ENCODE measurements around the gene CHI3L1. TPM values are rescaled to one million over a fixed set of nuclear protein-coding genes. Genes with fewer than 3 reads are reported as not detected.

CHI3L1 gene
- total RNA-seq, 1 experiment from 2014 or later: not detected

DNA sequence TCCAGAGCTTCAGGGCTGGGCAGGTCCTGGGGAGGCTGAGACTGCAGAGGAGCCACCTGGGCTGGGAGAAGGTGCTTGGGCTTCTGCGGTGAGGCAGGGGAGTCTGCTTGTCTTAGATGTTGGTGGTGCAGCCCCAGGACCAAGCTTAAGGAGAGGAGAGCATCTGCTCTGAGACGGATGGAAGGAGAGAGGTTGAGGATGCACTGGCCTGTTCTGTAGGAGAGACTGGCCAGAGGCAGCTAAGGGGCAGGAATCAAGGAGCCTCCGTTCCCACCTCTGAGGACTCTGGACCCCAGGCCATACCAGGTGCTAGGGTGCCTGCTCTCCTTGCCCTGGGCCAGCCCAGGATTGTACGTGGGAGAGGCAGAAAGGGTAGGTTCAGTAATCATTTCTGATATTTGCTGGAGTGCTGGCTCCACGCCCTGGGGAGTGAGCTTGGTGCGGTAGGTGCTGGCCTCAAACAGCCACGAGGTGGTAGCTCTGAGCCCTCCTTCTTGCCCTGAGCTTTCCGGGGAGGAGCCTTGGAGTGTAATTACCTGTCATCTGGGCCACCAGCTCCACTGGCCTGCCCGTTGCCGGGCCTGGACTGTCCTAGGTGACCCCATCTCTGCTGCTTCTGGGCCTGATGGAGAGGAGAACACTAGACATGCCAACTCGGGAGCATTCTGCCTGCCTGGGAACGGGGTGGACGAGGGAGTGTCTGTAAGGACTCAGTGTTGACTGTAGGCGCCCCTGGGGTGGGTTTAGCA lies 20.1 kb downstream of the CHI3L1 start:
- intact Hi-C loops (cut with micrococcal nuclease): loop anchor here (1.0 kb wide), 1 partner anchor 50 kb away; no protein-coding TSS in a partner anchor

More for the DNA sequence above, 20.1 kb downstream of the CHI3L1 start:
- ChIA-PET RAD21 (ENCODE audit: low non-redundant PET in 1 of 2, low total read pairs in 2 of 2, uncharacterized antibody in 2 of 2, unreplicated experiment in 2 of 2) (interaction anchor here (1.0 to 1.5 kb wide), 6 partner anchors 39 to 127 kb away, joined by 3 to 13 read pairs (median 4); partner anchors contain the start of gene ADORA1 (in 1 of the 2)), POLR2A (no interaction called here), CTCF (interaction anchor here (0.9 to 1.4 kb wide), 8 partner anchors 10 to 127 kb away, joined by 3 to 12 read pairs (median 4); partner anchors contain the start of gene MYBPH)
- Histone ChIP-seq H3K27ac (ENCODE audit: low read depth, low read length) (no peak overlapping the region), H3K79me2 (ENCODE audit: insufficient read depth, low read length) (no peaks in the 10 kb centered on the region), H3K9me2 (ENCODE audit: insufficient read depth) (no peaks in the 10 kb centered on the region), H3K9me3 (ENCODE audit: control insufficient read depth in 1 of 2, insufficient read depth in 1 of 2, low read depth in 1 of 2, low read length in 2 of 2) (no peaks in the 10 kb centered on the region), H3K27me3 (ENCODE audit: insufficient read depth, low read length) (no peaks in the 10 kb centered on the region), H3K4me1 (ENCODE audit: control insufficient read depth in 1 of 2, insufficient read depth in 2 of 2, low read length in 2 of 2) (peaks cover 2 to 26% of the 10 kb centered on the region in 2 experiments; a peak in 3 of 4 replicates), H3K4me2 (ENCODE audit: low read length) (peak overlapping the region; percentile 17; the same call in 1 of the 2 replicates), H3K4me3 (replicated peaks in 1 of 2; ENCODE audit: low read depth in 1 of 2, low read length in 2 of 2) (no peak overlapping the region), H2AFZ (ENCODE audit: low read depth, low read length, poor library complexity, severe bottlenecking) (no peak overlapping the region), H3K9ac (ENCODE audit: low read length) (no peak overlapping the region), H4K20me1 (ENCODE audit: insufficient read depth) (no peaks in the 10 kb centered on the region), H3K36me3 (ENCODE audit: control insufficient read depth in 1 of 2, insufficient read depth in 2 of 2, low read length in 2 of 2) (no peaks in the 10 kb centered on the region)
- peak; percentile 97 for ATAC-seq
- BruUV-seq (replicated peaks): no TSS peak
- DNase-seq (ENCODE audit: low read depth, low spot score): no peak
- TF ChIP-seq RAD21 (IDR thresholded peaks at IDR 0.05; ENCODE audit: low read depth) (peak; percentile 62), POLR2AphosphoS5 (IDR thresholded peaks at IDR 0.05; ENCODE audit: low read depth, low read length) (no peak)
- TF ChIP-seq, protein P1, sequence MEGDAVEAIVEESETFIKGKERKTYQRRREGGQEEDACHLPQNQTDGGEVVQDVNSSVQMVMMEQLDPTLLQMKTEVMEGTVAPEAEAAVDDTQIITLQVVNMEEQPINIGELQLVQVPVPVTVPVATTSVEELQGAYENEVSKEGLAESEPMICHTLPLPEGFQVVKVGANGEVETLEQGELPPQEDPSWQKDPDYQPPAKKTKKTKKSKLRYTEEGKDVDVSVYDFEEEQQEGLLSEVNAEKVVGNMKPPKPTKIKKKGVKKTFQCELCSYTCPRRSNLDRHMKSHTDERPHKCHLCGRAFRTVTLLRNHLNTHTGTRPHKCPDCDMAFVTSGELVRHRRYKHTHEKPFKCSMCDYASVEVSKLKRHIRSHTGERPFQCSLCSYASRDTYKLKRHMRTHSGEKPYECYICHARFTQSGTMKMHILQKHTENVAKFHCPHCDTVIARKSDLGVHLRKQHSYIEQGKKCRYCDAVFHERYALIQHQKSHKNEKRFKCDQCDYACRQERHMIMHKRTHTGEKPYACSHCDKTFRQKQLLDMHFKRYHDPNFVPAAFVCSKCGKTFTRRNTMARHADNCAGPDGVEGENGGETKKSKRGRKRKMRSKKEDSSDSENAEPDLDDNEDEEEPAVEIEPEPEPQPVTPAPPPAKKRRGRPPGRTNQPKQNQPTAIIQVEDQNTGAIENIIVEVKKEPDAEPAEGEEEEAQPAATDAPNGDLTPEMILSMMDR (IDR thresholded peaks at IDR 0.05 in 2 of 3, conservative IDR thresholded peaks at IDR 0.05 in 1 of 3; ENCODE audit: borderline replicate concordance in 1 of 3, insufficient read depth in 1 of 3, low read depth in 2 of 3, low read length in 2 of 3): peak; percentile 44 to 64 (median 56)
